Eye (tissue), 1 donor: ENCODE data around the gene COL20A1.

Experiments
- DNase-seq: peaks from one replicate; pipeline ENCODE4 v3.0.0-alpha.2; 2015

The COL20A1 gene

GRCh38 chr20:63278661-63279060, 14.3 kb upstream of the COL20A1 start:
- no peak for DNase-seq

- DNase-seq = no peak
These were observed 13.1 kb upstream of the COL20A1 start for GRCh38 chr20:63279931-63280330.

- no peak for DNase-seq
These were observed 12.6 kb upstream of the COL20A1 start for GRCh38 chr20:63280371-63280770.

- no peak for DNase-seq
These were observed 11.9 kb upstream of the COL20A1 start for GRCh38 chr20:63280929-63281545.

GRCh38 chr20:63281742-63282665, 11.0 kb upstream of the COL20A1 start:
- no peak for DNase-seq

- DNase-seq = no peak
These were observed 10.0 kb upstream of the COL20A1 start for GRCh38 chr20:63282946-63283345.

- DNase-seq = no peak
These were observed 9.4 kb upstream of the COL20A1 start for GRCh38 chr20:63283397-63284082.

GRCh38 chr20:63284083-63284440, 8.9 kb upstream of the COL20A1 start:
- no peak for DNase-seq

- no peak for DNase-seq
These were observed 8.4 kb upstream of the COL20A1 start for GRCh38 chr20:63284544-63284949.

GRCh38 chr20:63284981-63285524, 7.9 kb upstream of the COL20A1 start:
- no peak for DNase-seq

GRCh38 chr20:63285636-63286615, 7.1 kb upstream of the COL20A1 start:
- DNase-seq = no peak

- no peak for DNase-seq
These were observed 5.9 kb upstream of the COL20A1 start for GRCh38 chr20:63286781-63287696.

GRCh38 chr20:63287697-63288580, 5.0 kb upstream of the COL20A1 start:
- DNase-seq = no peak

- DNase-seq = no peak
These were observed 4.3 kb upstream of the COL20A1 start for GRCh38 chr20:63288581-63289251.

- DNase-seq = no peak
These were observed 3.5 kb upstream of the COL20A1 start for GRCh38 chr20:63289311-63290135.

- DNase-seq = no peak
These were observed 2.8 kb upstream of the COL20A1 start for GRCh38 chr20:63290136-63290676.

- peak; percentile 59 for DNase-seq
These were observed 2.1 kb upstream of the COL20A1 start for GRCh38 chr20:63290677-63291472.
